CD4-positive, alpha-beta memory T cell (primary cell): Measurements from ENCODE around the gene GOLIM4. TPM values are rescaled to one million over a fixed set of nuclear protein-coding genes. Genes with fewer than 3 reads are reported as not detected.

Experiments
- CTCF ChIA-PET: fragments of 350-600 bp; sonication (Branson Sonifier 250); formaldehyde crosslinking; loops from one replicate; lab custom pipeline; 2021; ENCODE audit warnings: inconsistent platforms; ENCODE audit not compliant: partially characterized antibody; lab: Charles Lee
- POLR2A ChIA-PET: fragments of 350-600 bp; sonication (Branson Sonifier 250); formaldehyde crosslinking; loops from one replicate; lab custom pipeline; 2021; ENCODE audit not compliant: partially characterized antibody; lab: Charles Lee
- DNase-seq, 5 donors: peaks; one replicate each; pipeline versions ENCODE4 v3.0.0 to v3.0.0-alpha.2; 2020 to 2022; ENCODE audit warnings: mixed read lengths in 1 of 5
- H3K27ac ChIP-seq: one replicate; pipeline ENCODE4 v1.7.0; 2013; ENCODE audit warnings: low read depth, low read length
- H3K27me3 ChIP-seq: 2 replicates; pipeline ENCODE4 v1.7.0; 2013; ENCODE audit warnings: mild to moderate bottlenecking, low read length, moderate library complexity; ENCODE audit not compliant: insufficient read depth
- H3K36me3 ChIP-seq: 2 replicates; pipeline ENCODE4 v1.7.0; 2013; ENCODE audit warnings: mild to moderate bottlenecking, low read length, moderate library complexity; ENCODE audit not compliant: insufficient read depth
- H3K4me1 ChIP-seq: 2 replicates; pipeline ENCODE4 v1.7.0; 2013; ENCODE audit warnings: mild to moderate bottlenecking, low read length, moderate library complexity; ENCODE audit not compliant: insufficient read depth
- H3K4me3 ChIP-seq, 2 donors: one replicate each; pipeline ENCODE4 v1.7.0; 2013; ENCODE audit warnings: low read length in 2 of 2, mild to moderate bottlenecking in 1 of 2
- H3K9me3 ChIP-seq, 2 donors: one replicate each; pipeline ENCODE4 v1.7.0; 2013; ENCODE audit warnings: low read length in 2 of 2, control low read depth in 1 of 2; ENCODE audit not compliant: control insufficient read depth in 1 of 2
- H3K27ac Mint-ChIP-seq, 7 donors: one replicate each; pipeline ENCODE4 v1.8.0; 2020 to 2021; ENCODE audit warnings: mixed read lengths in 7 of 7, mild to moderate bottlenecking in 6 of 7, inconsistent platforms in 3 of 7, moderate library complexity in 3 of 7
- H3K27me3 Mint-ChIP-seq, 2 donors: one replicate each; pipeline ENCODE4 v1.8.0; 2020 to 2021; ENCODE audit warnings: mixed read lengths in 2 of 2
- H3K36me3 Mint-ChIP-seq, 2 donors: one replicate each; pipeline ENCODE4 v1.8.0; 2020 to 2021; ENCODE audit warnings: mixed read lengths in 2 of 2, inconsistent platforms in 1 of 2, mild to moderate bottlenecking in 1 of 2
- H3K4me1 Mint-ChIP-seq, 4 donors: one replicate each; pipeline ENCODE4 v1.8.0; 2020 to 2021; ENCODE audit warnings: mixed read lengths in 4 of 4, mild to moderate bottlenecking in 1 of 4
- H3K4me3 Mint-ChIP-seq, 8 donors: one replicate each; pipeline ENCODE4 v1.8.0; 2020 to 2021; ENCODE audit warnings: mixed read lengths in 8 of 8, mild to moderate bottlenecking in 7 of 8, moderate library complexity in 6 of 8, inconsistent platforms in 3 of 8
- H3K9me3 Mint-ChIP-seq, 8 donors: one replicate each; pipeline ENCODE4 v1.8.0; 2020 to 2021; ENCODE audit warnings: mixed read lengths in 8 of 8, mild to moderate bottlenecking in 5 of 8, inconsistent platforms in 3 of 8, moderate library complexity in 1 of 8
- intact Hi-C: fragments of 100-400 bp; cut with micrococcal nuclease; formaldehyde crosslinking; loops from one replicate; pipeline ENCODE4 v1.15.1; 2023
- polyA plus RNA-seq, 2 donors: library from polyadenylated mRNA; unstranded; fragments of 300-500 nt; fragmentation: Illumina TruSeq; gene quantifications; one replicate each; pipeline ENCODE4 v1.2.3, GENCODE V29; 2021
- total RNA-seq, 2 experiments: library from RNA; stranded (reverse); gene quantifications; one replicate each; pipeline ENCODE4 v1.2.3, GENCODE V29; 2021

Gene GOLIM4
- total and polyA plus RNA-seq, 4 experiments from 2014 or later, result 0.25 to 0.52 (median 0.47) TPM

- H3K4me3 ChIP-seq, result no peak overlapping the region
- Mint-ChIP-seq H3K9me3 (peaks cover 0 to 3% (median 0%) of the 10 kb centered on the region in 8 donors), H3K36me3 (no peaks in the 10 kb centered on the region), H3K4me3 (no peak overlapping the region), H3K27ac (no peak overlapping the region), H3K27me3 (peaks cover 0 to 2% of the 10 kb centered on the region in 2 donors), H3K4me1 (peaks cover 0 to 1% (median 0%) of the 10 kb centered on the region in 4 donors)
- no peak for DNase-seq
- POLR2A ChIA-PET, result no interaction called here
- no peak overlapping the region for H3K27ac ChIP-seq
- H3K4me1 ChIP-seq, result no peaks in the 10 kb centered on the region
- intact Hi-C loops, result no loop called here
- CTCF ChIA-PET, result no interaction called here
- H3K36me3 ChIP-seq, result no peaks in the 10 kb centered on the region
- H3K9me3 ChIP-seq, result no peaks in the 10 kb centered on the region
- no peaks in the 10 kb centered on the region for H3K27me3 ChIP-seq
Measured at GRCh38 chr3:168083906-168084305, 11.8 kb downstream of the GOLIM4 start.

- H3K9me3 Mint-ChIP-seq, result peaks cover 0 to 3% (median 0%) of the 10 kb centered on the region in 8 donors
- no peak overlapping the region for H3K4me3 ChIP-seq
- no peaks in the 10 kb centered on the region for H3K36me3 ChIP-seq
- peaks cover 0 to 2% of the 10 kb centered on the region in 2 donors for H3K27me3 Mint-ChIP-seq
- no peaks in the 10 kb centered on the region for H3K4me1 ChIP-seq
- no peaks in the 10 kb centered on the region for H3K4me1 Mint-ChIP-seq
- H3K36me3 Mint-ChIP-seq, result no peaks in the 10 kb centered on the region
- ChIA-PET CTCF (no interaction called here), POLR2A (no interaction called here)
- DNase-seq, result no peak
- H3K27ac Mint-ChIP-seq, result no peak overlapping the region
- H3K27ac ChIP-seq, result no peak overlapping the region
- H3K9me3 ChIP-seq, result no peaks in the 10 kb centered on the region
- intact Hi-C loops, result no loop called here
- no peaks in the 10 kb centered on the region for H3K27me3 ChIP-seq
- no peak overlapping the region for H3K4me3 Mint-ChIP-seq
Measured at GRCh38 chr3:168081856-168082255, 13.9 kb downstream of the GOLIM4 start.

- H3K36me3 Mint-ChIP-seq, result no peaks in the 10 kb centered on the region
- POLR2A ChIA-PET, result no interaction called here
- no peaks in the 10 kb centered on the region for H3K9me3 ChIP-seq
- no peaks in the 10 kb centered on the region for H3K27me3 ChIP-seq
- intact Hi-C loops, result no loop called here
- no peak overlapping the region for H3K27ac ChIP-seq
- H3K27ac Mint-ChIP-seq, result no peak overlapping the region
- no peak for DNase-seq
- peaks cover 0 to 3% (median 0%) of the 10 kb centered on the region in 8 donors for H3K9me3 Mint-ChIP-seq
- no peaks in the 10 kb centered on the region for H3K4me1 Mint-ChIP-seq
- no peak overlapping the region for H3K4me3 ChIP-seq
- H3K27me3 Mint-ChIP-seq, result peaks cover 0 to 2% of the 10 kb centered on the region in 2 donors
- H3K36me3 ChIP-seq, result no peaks in the 10 kb centered on the region
- H3K4me1 ChIP-seq, result no peaks in the 10 kb centered on the region
- CTCF ChIA-PET, result no interaction called here
- no peak overlapping the region for H3K4me3 Mint-ChIP-seq
Measured at GRCh38 chr3:168081171-168081771, 14.5 kb downstream of the GOLIM4 start.

GRCh38 chr3:168080499-168081170, 15.1 kb downstream of the GOLIM4 start:
- no peak overlapping the region for H3K4me3 ChIP-seq
- H3K36me3 ChIP-seq, result no peaks in the 10 kb centered on the region
- CTCF ChIA-PET, result no interaction called here
- H3K9me3 ChIP-seq, result no peaks in the 10 kb centered on the region
- no peaks in the 10 kb centered on the region for H3K4me1 ChIP-seq
- POLR2A ChIA-PET, result no interaction called here
- Mint-ChIP-seq H3K9me3 (peaks cover 0 to 3% (median 0%) of the 10 kb centered on the region in 8 donors), H3K27me3 (peaks cover 0 to 2% of the 10 kb centered on the region in 2 donors), H3K36me3 (no peaks in the 10 kb centered on the region), H3K4me3 (no peak overlapping the region), H3K27ac (no peak overlapping the region), H3K4me1 (no peaks in the 10 kb centered on the region)
- no peak for DNase-seq
- intact Hi-C loops, result no loop called here
- H3K27ac ChIP-seq, result no peak overlapping the region
- H3K27me3 ChIP-seq, result no peaks in the 10 kb centered on the region

GRCh38 chr3:168080022-168080421, 15.7 kb downstream of the GOLIM4 start:
- H3K36me3 Mint-ChIP-seq, result no peaks in the 10 kb centered on the region
- ChIA-PET POLR2A (no interaction called here), CTCF (no interaction called here)
- peaks cover 0 to 3% (median 0%) of the 10 kb centered on the region in 8 donors for H3K9me3 Mint-ChIP-seq
- H3K4me1 Mint-ChIP-seq, result no peaks in the 10 kb centered on the region
- H3K4me3 Mint-ChIP-seq, result no peak overlapping the region
- Histone ChIP-seq H3K27me3 (no peaks in the 10 kb centered on the region), H3K27ac (no peak overlapping the region), H3K4me3 (no peak overlapping the region), H3K36me3 (no peaks in the 10 kb centered on the region), H3K4me1 (no peaks in the 10 kb centered on the region), H3K9me3 (no peaks in the 10 kb centered on the region)
- intact Hi-C loops, result no loop called here
- DNase-seq, result no peak
- H3K27me3 Mint-ChIP-seq, result peaks cover 0 to 2% of the 10 kb centered on the region in 2 donors
- H3K27ac Mint-ChIP-seq, result no peak overlapping the region

- no peak for DNase-seq
- no peaks in the 10 kb centered on the region for H3K4me1 Mint-ChIP-seq
- H3K27ac ChIP-seq, result no peak overlapping the region
- ChIA-PET CTCF (no interaction called here), POLR2A (no interaction called here)
- H3K9me3 ChIP-seq, result no peaks in the 10 kb centered on the region
- no peak overlapping the region for H3K27ac Mint-ChIP-seq
- peaks cover 0 to 3% (median 0%) of the 10 kb centered on the region in 8 donors for H3K9me3 Mint-ChIP-seq
- H3K36me3 Mint-ChIP-seq, result no peaks in the 10 kb centered on the region
- H3K4me3 Mint-ChIP-seq, result no peak overlapping the region
- H3K4me1 ChIP-seq, result no peaks in the 10 kb centered on the region
- no peak overlapping the region for H3K4me3 ChIP-seq
- H3K36me3 ChIP-seq, result no peaks in the 10 kb centered on the region
- intact Hi-C loops, result no loop called here
- no peaks in the 10 kb centered on the region for H3K27me3 ChIP-seq
- no peaks in the 10 kb centered on the region for H3K27me3 Mint-ChIP-seq
Measured at GRCh38 chr3:168077091-168077490, 18.6 kb downstream of the GOLIM4 start.

- no peak for DNase-seq
- Histone ChIP-seq H3K9me3 (no peaks in the 10 kb centered on the region), H3K4me3 (no peak overlapping the region), H3K4me1 (no peaks in the 10 kb centered on the region), H3K27me3 (no peaks in the 10 kb centered on the region), H3K27ac (no peak overlapping the region), H3K36me3 (no peaks in the 10 kb centered on the region)
- intact Hi-C loops, result no loop called here
- POLR2A ChIA-PET, result no interaction called here
- Mint-ChIP-seq H3K9me3 (peaks cover 0 to 3% (median 0%) of the 10 kb centered on the region in 8 donors), H3K27ac (no peak overlapping the region), H3K27me3 (no peaks in the 10 kb centered on the region), H3K4me1 (no peaks in the 10 kb centered on the region), H3K4me3 (no peak overlapping the region), H3K36me3 (no peaks in the 10 kb centered on the region)
- CTCF ChIA-PET, result no interaction called here
Measured at GRCh38 chr3:168073842-168074605, 21.7 kb downstream of the GOLIM4 start.
